Fibroblast of peridontal ligament (primary cell): ENCODE data around the gene OCA2.
"Not testable (repeated sequence)": the region's sequence is repeated elsewhere in the genome, so short reads cannot be mapped to it uniquely, and the experiment has no call there.

ENCODE experiments used
- DNase-seq: peaks from one replicate; pipeline ENCODE4 v3.0.0-alpha.2; 2010; ENCODE audit errors: extremely low read depth

Gene OCA2

GRCh38 chr15:28002136-28002861 lies 96.8 kb downstream of the OCA2 start:
- no peak for DNase-seq

DNA sequence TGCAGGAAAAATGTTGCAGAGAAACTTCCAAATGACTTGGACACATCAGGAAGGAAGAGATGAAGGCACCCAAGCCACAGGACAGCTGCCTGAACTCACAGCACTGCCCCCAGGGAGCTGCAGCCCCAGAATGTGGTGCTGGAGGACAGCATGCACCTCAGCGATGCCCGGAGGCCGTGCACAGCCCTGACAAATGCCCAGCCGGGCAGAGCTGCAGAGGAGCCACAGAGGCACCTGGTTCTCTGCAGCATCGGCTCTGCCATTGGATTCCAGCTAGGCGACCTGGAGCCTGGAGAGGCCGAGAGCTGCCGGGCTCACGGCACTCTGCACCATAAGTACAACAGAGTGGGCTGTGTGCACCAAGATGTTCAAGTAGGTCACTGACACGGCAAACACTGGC lies 97.5 kb downstream of the OCA2 start:
- DNase-seq, result no peak

DNA sequence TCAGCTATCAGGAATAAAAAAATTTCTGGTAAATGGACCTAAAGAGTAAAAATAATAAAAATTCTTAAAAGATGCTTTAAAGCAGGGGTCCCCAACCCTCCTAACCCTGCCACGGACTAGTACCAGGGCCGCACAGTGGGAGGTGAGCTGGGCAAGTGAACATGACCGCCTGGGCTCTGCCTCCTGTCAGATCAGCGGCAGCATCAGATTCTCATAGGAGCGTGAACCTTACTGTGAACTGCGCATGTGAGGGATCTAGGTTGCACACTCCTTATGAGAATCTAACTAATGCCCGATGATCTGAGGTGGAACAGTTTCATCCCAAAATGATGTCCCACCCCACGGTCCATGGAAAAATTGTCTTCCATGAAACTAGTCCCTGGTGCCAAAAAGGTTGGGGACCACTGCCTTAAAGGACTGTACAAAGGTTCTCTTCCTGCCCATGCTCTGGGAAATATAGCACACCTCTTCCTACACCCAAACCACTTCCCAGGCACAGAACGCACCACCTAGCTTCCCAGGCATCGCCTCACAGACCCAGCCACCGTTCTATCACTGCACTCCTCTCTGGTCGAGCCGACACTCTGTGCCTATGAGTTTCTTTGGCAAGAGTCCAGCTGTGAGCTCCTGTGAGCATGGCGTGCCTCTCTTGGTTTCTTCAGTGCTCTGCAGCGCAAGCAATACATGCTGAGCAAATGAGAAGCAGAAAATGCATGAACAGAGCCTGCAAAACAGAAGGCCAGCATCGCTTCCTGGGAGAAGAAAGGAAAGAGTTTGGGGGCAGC lies 104.9 kb downstream of the OCA2 start:
- no peak for DNase-seq

DNA sequence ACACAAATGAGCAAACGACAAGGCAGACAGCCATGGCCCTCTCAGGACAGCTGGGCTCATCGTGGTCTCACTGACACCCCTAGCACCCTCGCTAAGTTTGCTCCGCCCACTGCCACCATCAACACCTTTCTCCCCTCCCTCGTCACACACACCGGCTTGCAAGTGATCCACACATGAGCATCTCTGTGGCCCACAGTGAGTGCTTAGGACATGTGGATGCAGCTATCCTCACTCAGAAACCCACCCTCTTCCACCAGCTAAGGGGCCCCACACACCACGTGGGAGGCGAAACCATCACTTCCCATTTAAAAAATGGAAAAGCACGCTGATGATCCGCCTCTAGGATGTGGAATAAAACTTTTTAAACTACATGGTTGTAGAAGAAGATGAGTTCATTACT lies 105.6 kb downstream of the OCA2 start:
- DNase-seq, result no peak

GRCh38 chr15:27990521-27991515 lies 108.3 kb downstream of the OCA2 start:
- DNase-seq, result no peak

GRCh38 chr15:27989838-27990237 lies 109.3 kb downstream of the OCA2 start:
- no peak for DNase-seq

DNA sequence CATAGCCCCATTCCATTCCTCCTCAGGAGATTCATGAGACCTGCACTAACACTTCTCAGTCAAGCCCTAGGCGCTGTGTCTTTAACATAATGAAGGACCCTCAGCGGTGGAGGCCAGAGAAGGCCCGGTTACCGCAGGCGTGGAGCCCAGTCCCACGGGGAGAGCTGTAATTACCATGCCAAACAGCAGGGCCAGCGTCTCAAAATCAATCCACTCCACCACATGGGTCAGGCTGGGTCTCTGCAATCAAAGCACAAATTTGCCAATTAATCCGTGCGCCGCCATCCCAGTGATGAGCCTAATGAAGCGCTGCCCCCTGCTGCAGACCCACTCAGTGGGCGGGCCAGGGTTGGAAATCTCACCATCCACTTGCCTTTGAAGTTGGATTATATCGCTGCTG lies 109.7 kb downstream of the OCA2 start:
- no peak for DNase-seq

- DNase-seq, result no peak
Measured at GRCh38 chr15:27985099-27985498, 114.0 kb downstream of the OCA2 start.

GRCh38 chr15:27983496-27983895 lies 115.6 kb downstream of the OCA2 start:
- DNase-seq, result no peak

DNA sequence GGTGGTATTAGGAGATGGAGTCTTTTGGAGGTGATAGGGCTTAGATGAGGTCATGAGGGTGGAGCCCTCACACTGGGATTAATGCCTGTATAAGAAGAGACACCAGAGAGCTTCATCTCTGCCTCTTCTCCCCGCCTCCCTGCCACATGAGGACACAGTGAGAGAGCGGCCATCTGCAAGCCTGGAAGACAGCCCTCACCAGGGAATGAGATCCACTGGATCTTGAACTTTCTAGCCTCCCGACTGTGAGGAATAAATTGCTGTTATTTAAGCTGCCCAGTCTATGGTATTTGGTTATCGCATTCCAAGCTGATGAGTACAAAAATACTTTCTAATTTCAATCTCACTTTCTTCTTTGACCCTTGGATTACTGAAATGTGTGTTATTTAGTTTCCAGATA lies 121.4 kb downstream of the OCA2 start:
- no peak for DNase-seq

DNA sequence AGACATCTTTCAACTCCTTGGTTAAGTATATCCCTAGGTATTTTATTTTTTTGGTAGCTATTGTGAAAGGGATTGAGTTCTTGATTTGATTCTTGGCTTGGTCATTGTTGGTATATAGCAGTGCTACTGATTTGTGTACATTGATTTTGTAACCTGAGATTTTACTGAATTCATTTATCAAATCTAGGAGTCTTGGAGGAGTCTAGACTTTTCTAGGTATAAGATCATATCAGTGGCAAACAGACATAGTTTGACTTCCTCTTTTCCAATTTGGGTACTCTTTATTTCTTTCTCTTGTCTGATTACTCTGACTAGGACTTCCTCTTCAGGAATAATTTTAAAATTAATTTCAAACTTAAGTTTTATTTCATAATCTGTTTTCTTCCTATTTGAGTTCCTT lies 125.2 kb downstream of the OCA2 start:
- no peak for DNase-seq

GRCh38 chr15:27970661-27971392 lies 128.3 kb downstream of the OCA2 start:
- DNase-seq, result no peak

- DNase-seq, result no peak
Measured at GRCh38 chr15:27967541-27967940, 131.6 kb downstream of the OCA2 start.

DNA sequence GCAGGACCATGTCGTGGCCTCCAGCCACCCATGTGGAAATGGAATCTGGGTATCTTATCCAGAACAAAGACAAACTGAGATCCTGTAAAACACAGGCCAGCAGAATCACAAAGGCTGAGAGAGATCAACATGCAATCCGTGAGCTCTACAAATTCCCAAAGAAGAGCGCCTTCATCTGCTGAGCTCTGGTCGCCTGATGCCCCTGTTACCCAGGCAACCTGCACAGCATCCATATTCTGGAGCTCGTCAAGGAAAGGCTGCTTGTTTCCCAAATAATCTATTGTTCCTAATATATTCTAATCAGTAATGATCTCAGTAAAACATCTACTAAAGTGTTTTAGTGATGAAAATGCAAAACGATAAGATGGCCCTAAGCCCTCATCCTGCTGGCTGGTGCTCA lies 133.6 kb downstream of the OCA2 start:
- no peak for DNase-seq

- no peak for DNase-seq
Measured at GRCh38 chr15:27961801-27962200, 137.3 kb downstream of the OCA2 start.

DNA sequence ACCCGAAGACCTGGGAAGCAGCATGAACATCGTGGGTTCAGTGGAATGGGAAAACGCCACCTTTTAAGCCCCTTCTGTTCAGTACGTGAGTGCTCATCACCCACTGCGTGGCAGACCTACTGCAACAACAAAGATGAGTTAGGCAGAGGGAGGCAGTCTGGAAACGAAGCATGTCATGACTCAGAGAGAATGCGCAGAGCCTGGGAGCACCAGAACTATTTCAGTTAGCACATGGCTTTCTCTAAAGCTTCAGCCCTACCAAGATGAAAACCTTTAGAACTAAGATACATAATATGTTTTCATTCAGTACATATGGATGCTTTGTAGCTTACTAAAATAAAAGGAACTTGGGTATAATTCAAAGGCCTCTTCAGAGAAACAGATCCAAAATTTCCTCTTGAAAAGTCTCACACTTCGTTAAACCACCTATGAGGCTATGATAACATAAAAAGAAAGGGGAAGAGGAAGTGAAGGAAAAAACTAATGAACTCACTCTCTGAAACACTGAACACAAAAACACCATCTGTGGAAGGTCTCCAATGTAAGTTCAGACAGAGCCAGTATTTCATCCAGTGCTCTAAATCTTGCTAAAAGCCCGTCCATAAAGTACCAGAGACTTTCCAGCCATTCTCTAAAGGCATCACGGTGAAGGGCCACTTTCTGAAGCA lies 140.1 kb downstream of the OCA2 start:
- DNase-seq, result no peak

GRCh38 chr15:27956285-27956684 lies 142.8 kb downstream of the OCA2 start:
- no peak for DNase-seq

DNA sequence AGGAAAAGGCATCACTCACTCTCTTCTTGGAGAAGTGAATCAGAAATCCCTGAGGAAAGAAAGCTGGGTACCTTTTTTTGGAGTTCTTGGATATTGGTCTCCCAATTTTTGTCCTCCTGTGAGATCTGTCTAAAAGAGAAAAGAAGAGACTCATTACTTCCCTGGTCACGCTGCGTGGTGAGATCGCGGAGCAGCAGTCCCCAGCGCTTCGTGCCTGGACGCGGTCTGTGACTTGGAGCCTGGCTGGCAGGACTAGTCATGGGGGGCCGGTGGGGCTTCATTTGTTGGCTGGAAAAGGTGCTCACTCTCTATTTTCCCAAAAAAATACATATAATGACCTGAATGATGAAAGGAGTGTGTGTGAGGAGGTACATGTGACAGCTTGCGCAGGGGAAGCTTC lies 144.0 kb downstream of the OCA2 start:
- no peak for DNase-seq

DNA sequence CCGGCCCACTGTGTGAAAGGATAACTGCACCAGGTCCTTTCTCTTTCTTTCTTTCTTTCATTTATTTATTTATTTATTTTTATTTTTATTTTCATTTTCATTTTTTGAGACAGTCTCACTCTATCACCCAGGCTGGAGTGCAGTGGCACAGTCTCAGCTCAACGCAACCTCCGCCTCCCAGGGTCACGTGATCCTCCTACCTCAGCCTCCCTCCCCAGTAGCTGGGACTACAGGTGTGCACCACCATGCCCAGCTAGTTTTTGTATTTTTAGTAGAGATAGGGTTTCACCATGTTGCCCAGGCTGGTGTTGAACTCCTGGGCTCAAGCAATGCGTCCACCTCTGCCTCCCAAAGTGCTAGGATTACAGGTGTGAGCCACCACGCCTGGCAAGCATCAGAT lies 146.5 kb downstream of the OCA2 start:
- not testable (repeated sequence) for DNase-seq

- no peak for DNase-seq
Measured at GRCh38 chr15:27951191-27951890, 147.8 kb downstream of the OCA2 start.
